Effector CD4-positive, alpha-beta T cell (primary cell): Measurements from ENCODE around the gene PEDS1.
A peak's percentile ranks its signal among the peaks of the same experiment; 100 is the strongest.

ENCODE experiments used
- DNase-seq: peaks from one replicate; pipeline ENCODE4 v3.0.0-alpha.2; 2020

Gene PEDS1

DNA sequence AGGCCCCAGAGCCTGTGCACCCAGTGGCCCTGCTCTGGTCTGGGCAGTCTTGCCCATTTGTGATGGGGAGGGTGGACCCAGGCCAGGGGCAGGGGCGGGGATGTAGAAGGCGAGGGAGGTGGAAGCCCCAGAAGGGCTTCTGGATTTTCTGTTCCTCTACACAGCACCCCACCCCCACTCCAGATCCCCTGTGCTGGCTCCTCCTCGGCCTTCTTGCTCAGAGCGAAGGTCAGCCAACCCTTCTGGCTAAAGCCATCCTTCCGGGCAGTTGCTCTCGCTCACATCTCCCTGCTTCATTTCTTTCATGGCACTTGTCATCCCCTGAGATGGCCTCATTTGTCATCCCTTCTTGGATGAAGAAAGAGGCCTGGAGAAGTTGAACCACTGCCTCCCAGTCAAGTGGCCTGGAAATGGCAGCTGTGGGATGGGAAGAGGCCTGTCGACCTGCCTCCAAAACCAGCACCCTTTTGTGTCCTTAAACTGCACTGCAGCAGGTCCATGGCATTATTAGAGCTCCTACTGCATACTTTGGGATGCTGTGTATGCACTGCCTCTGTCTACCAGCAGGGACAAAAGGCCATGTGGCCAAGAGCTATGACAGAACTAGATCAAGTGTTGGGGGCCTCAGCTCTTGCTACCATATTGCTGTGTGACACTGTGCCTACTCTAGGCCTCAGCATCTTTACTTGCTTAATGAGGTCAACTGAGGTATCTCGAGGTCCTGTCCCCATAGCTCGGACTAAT, 19.9 kb downstream of the PEDS1 start:
- no peak for DNase-seq

DNA sequence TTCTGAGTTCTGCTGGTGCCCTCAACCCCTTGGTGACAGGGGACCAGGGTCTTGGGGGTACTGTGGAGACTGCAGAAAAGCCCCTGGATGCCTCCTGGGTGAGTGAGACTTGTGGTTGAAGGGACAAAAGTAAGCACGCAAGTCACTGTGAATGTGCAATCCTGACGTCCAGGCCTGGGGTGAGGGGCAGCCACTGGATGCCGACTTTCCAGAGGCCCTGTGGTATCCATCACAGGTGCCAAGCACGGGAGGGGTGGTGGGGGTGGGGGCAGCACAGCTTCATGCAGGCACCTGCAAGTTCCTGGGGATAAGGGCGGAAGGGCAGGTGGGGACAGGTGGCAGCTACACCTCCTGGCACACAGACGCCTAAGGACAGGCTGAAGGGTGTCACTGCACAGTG, 20.5 kb downstream of the PEDS1 start:
- no peak for DNase-seq

DNA sequence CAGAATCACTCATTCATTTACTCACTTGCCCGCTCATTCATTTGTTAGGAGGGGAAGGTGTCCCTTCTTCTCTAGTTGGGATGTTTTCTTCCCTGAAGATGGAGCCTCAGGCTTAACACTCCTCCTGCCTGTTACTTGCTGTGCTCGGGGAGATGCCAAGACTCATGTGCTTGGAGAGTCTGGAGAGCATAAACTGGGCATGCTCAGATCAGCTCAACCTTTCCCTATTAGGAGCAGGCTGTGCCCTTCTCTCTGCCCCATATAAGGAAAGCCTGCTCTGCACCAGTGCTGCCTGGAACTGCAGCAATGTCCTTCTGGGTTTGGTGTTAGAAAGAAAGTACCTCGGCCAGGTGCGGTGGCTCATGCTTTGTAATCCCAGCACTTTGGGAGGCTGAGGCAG, 22.5 kb downstream of the PEDS1 start:
- no peak for DNase-seq

DNA sequence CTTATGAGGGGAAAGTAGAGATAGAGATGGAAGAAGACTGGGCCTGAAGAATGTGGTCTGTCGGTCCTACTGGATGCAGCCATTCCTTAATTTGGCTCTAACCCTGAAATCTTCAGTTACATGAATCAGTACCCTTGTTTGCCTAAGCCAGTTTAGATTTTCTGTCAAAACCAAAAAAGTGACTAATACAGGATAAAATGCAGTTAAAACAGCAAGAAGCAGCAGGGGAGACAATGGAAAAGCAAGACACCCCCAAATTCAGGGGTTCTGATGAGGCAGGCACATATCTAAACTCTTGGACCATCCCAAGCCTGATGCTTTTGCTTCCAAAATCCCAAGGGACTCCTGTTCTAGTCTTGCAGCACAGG, 23.2 kb downstream of the PEDS1 start:
- DNase-seq, result no peak

DNA sequence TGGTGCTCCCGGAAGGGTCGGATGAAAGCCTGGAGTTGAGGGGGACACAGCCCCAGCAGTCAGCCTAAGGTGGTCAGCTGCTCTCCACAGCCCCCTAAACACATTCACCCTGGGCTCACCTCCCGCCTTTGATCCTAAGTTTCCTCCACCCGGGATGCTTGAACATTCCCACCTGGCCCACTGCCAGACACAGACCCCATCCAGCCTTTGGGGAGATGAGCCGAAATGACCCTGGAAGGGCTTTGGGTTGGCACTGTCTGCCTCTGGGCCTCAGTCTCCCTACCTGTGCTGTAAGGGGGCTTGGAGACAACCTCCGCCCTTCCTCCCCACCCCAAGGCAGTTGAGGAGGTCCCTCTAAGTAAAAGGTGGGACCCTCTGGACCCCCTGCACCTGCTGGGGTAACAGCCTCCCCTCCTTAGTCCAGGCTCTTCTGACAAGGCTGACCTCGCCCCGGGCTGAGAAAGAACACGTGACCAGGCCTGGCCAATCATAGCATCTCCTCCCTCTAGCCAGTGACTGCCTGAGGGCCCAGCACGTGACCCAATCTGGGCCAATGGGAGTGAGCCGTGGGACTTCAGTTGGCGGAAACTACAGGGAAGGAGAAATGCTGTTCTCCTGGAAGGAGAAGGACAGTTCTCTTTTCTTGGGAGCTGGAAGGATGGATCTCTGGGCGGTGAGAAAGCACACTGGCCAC, 23.7 kb downstream of the PEDS1 start:
- DNase-seq, result no peak

DNA sequence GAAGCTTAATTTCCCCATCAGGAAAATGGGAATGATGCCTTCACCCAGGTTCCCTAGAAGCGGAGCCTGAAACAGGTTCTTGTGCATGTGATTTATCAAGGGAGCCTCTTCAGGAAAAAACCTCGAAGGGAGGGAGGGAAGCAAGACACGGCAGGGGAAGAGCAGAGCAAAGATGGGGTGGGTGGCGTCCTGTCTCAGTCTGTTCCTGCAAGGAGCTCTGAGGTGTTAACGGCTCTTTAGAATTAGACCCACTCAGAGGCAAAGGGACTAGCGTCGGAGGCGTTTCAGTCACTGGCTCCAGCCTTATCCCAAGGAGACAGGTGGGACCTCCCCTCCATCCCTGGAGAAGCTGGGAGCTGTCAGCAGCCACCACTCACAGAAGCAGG, 25.0 kb downstream of the PEDS1 start:
- DNase-seq, result no peak

DNA sequence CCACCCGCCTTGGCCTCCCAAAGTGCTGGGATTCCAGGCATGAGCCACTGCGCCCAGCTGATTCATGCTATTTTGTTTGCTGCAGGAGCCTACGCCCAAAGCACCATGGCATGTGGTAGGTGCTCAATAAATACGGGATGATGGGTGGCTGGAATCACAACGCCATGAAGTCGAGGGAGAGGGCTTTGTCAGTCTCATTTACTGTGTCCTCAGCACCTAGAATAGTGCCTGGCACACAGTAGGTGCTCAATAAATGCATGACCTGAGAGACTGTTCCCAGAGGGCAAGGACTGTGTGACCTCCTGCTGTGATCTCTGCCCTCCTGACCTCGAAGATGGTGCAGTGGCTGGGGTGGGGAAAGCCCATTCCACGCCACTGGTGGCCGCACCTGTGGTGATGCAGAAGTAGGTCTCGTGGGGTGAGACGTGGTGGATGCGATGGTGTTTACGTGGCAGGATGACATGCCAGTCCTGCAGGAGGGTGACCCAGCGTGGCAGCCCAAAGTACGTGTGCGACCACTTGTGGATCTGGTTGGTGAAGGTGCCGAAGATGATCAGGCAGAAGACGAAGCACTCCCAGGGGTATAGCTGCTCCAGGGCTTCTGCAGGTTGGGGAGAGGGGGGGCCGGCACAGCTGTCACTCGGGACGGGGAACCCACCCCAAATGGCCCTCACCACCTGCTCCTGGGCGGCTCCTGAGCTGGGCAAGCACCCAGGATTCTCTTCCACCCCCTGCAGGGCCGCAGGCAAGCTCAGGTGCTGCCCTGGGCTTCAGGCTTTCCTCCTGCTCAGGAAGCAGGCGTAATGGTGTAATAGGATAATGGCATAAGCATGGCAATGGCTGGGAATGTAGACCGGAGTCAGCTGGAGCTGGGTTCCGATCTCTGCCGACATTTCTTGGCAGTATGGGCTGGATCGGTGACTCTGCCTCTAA, 25.7 kb downstream of the PEDS1 start:
- DNase-seq, result no peak

DNA sequence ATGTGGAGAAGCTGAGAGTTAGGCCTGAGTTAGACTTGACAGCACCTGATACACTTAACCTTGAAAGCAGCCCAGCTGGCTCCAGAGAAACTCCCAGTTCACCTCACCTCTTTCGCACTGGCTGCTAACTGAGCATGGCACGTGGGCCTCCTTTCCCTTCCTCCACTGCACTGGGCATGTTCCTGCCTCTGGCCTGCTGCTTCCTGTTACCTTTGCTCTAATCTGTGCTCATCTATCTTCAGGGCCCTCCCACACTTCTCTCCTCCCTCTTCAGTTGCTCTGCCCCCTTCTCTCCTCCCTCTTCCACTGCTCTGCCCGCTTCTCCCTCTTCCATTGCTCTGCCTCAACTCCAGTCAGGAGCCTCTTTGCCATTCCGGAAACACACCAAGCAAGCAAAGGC, 26.9 kb downstream of the PEDS1 start:
- DNase-seq, result no peak

DNA sequence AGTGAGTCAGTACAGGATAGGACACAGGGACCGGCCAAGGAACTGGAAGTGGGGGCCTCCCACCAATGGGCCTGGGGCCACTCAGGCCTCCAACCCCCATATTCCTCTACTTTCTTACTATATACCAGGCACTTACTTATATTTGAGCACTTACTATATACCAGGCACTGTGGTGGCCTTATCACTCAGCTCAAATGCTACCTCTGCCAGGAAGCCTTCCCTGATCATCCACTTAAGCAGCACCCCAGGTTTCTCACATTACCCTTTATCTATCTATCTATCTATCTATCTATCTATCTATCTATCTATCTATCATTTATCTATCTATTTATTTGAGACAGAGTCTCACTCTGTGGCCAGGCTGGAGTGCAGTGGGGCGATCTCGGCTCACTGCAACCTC, 28.2 kb downstream of the PEDS1 start:
- no peak for DNase-seq

DNA sequence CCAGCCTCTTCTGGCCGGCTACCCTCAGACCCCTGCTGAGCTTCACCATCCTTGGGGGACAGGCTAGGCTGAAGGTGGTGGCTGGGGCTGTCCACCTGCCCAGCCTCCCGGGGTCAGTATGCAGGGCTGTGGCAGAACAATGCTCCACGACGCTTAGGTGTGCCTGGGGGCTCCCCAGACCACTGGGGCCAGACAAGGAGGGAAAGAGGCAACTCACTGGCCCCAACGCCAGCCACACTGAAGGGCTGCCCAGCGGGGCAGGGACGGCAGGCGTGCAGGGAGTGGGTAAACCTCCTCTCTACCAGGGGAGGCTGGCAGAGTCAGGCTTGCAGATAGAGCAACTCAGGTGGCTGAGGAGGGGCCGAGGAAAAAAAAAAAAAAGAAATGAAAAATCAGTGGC, 29.0 kb downstream of the PEDS1 start:
- no peak for DNase-seq

DNA sequence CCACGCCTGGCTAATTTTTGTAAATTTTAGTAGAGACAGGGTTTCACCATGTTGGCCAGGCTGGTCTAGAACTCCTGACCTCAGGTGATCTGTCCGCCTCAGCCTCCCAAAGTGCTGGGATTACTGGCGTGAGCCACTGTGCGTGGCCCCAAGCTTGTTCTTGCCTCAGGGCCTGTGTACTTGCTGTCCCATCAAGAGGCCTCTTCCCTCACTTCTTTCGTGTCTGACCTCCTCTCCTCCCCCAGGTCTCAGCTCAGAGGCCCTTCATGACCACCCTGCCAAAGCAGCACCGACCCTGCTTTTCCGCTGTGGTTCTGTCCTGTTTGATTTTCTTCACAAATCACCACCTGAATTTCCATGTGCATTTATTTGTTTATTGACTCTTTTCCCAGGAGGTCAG, 30.1 kb downstream of the PEDS1 start:
- DNase-seq, result no peak

DNA sequence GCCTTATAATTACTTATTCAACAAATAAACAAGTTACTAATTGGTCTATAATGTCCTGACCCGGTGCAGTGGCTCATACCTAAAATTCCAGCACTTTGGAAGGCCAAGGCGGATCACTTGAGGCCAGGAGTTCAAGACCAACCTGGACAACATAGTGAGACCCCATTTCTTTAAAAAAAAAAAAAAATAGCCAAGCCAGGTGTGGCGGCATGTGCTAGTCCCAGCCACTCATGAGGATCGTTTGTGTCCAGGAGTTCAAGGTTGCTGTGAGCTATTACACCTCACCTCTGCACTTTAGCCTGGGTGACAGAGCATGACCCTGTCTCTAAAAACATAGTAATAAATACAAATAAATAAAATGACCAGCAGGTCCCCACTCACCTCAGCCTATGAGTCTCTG, 30.8 kb downstream of the PEDS1 start:
- DNase-seq, result no peak

DNA sequence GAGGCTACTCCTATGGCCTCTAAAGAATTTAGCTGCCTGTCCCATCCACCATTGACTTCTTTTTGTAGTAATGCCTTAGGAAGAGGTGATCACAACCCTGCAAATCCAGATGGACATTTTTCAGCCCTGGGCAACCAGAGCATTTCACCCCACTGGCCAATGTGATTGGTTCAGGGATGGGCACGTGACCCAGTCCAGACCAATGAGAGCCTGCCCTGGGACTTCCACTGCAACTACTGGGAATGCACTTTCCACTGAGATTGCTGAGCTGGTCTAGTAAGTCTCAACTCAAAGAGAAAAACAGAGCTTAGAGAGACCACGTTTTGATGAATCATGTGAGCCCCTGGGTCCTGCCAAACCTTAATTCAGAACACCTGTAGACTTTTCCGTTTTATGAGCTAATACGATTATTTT, 31.7 kb downstream of the PEDS1 start:
- DNase-seq, result no peak

DNA sequence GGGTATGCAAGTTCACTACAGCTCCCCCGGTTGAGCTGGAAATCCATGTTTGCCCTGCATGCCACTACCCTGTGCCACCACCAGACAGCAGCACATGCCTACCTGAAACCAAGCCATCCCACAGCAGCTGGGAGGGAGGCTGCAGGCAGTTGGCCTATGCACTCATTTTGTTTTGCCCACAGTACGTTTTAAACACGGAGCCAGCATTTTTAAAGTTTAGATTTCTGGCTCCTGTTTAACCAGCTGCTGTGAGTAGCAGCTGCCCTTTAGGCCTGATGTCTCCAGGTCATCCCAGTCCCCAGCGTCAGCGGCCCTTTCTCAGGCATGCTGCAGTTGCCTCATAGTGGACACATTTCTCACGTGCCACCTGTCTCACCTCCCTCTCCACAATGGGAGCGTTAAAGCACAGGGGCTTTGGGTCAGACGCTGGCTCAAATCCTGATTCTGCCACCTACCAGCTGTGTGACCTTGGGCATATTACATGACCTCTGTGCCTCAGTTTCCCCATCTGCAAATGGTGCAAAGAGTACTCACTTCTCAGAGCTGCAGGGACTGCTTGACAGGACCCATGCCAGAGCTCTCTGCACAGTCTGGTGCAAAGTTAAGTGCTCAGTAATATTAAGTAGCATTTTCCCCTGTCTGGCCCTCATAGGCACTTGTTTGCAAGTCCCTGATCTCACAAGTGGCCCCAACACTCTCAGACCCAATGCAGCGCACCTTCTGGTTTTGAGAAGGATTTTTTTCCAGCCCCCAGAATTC, 32.4 kb downstream of the PEDS1 start:
- peak; percentile 55 for DNase-seq

DNA sequence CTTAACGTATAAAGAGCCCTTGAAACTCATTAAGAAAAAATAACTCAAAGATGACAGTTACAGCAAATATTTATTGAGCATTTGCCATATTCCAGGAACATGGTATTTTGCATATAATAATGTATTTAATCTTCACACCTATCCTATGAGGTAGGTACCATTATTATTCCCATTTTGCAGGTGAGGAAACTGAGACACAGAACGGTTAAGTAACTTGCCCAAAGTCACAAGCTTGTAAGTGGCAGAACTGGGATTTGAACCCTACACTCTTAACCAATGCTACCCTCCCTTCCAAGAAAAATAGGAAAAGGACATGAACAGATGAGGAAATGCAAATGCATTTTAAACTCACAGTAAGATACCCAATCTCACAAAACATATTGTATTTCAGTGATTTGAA, 35.3 kb downstream of the PEDS1 start:
- no peak for DNase-seq

DNA sequence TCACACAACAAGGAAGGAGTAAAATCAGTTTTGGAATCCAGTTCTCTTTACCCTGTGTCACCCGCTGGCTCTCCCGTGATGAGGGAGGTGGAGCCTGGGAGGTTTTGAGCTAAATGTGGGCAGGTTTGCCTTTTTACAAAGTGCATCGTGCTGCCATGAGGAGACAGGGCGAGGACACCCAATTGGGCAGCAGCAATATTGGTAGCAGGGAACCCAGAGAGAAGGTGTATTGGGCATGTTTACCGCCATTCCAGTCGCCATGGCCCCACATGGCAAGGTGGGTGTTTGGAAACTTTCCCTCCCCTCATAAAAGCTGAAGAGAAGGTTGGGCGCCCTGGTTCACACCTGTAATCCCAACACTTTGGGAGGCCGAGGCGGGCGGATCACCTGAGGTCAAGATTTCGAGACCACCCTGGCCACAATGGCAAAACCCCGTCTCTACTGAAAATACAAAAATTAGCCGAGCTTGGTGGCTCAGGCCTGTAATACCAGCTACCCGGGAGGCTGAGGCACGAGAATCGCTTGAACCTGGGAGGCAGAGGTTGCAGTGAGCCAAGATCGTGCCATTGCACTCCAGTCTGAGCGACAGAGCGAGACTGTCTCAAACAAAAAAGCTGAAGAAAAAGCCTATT, 37.0 kb downstream of the PEDS1 start:
- no peak for DNase-seq

DNA sequence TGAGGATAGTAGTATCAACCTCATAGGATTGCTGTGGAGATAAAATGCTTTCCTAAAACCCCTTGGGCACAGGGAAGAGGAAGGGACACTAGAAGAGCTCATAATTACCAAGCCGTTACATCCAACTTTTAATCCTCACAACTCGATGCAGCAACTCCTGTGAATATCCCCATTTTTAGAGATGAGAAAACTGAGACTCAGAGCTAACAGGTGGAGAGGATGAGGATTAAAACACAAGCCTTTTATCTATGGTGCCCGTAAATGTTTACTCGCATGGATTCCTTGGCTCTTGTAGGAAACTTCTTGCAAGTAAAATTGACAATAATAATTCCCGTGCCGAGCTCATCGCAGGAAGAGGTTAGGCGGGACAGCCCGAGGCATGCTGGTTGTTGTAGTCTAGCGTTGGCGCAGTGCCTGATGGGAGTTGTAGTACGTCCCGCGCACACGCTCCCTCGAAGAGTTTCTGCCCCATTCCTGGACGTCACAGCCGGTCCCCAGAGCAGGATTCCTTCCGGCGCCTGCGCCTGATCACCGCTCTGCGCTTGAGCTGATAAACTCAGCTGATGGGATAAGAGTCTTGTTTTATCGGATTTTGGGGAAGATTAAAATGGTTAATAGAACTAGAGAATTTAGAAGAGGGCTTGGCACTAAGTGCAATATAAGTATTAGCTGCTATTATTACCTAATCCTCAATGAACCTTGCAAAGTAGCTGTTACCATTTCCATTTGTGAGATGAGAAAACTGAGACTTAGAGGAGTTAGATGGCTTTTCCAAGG, 37.7 kb downstream of the PEDS1 start:
- peak; percentile 91 for DNase-seq

DNA sequence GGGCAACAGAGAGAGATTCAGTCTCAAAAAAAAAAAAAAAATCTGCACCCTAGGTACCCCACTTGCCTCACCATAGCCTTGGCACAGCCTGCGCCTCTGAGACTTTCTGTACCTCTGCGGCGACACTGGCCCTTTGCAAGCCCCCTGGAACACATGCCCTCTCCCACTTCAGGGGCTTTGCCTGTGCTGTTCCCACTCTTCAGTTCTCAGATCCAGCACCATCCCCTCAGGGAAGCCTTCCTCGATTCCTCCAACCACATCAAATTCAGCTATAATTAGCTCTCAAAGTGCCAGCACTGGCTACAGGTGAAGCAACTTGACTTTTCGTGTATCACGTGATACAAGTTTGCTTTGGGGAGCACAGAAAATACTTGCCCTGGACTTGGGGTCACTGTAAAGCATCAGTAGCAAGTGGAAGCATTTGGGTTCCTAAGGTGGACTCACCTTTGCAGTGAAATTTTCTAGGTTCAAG, 38.4 kb downstream of the PEDS1 start:
- DNase-seq, result no peak

DNA sequence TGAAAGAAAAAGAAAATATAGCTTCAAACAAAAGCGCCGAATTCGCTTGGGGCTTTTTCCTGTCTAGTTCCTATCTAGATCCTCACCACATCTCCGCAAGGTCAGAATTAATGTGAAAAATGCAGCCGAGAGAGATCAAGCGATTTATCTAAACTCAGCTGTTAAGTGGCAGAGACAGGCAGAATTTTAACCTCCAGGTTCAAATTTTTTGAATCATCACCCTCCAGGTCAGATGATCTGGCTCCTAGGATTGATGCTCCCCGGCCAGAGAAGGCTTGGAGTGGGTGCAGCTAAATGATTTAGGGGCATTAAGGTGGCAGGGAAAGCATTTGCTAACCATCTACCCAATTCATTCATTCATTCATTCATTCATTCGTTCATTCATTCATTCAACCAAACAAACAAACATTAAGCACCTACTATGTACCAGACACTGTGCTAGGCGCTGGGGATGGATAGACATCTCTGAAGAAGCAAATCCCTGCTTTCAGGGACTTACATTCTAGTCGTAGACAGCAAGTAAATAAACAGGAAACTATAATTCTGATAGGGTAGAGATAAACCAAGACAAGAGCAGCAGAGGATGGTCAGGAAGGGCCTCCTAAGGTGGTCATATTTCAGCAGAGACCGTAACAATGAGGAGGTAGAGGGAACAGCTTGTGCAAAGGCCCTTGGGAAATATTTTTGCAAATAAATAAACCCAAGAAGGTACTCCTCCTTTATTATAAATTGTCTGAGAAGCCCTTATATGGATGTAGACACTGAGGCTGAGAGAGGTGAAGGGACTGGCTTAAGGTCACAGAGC, 39.9 kb downstream of the PEDS1 start:
- DNase-seq, result no peak
